GM19239 (cell line): ENCODE measurements around the gene PLEKHA1.

Source experiments
- DNase-seq: peaks from one replicate; pipeline ENCODE4 v3.0.0; 2011; ENCODE audit warnings: low spot score; ENCODE audit not compliant: insufficient read length
- FAIRE-seq: peaks from 2 replicates; lab custom pipeline; 2011; peaks lifted over from hg19 to GRCh38; lab: Jason Lieb, UNC

PLEKHA1 gene

GRCh38 chr10:122419016-122419415 is 44.5 kb downstream of the PLEKHA1 start:
- FAIRE-seq = no peak
- DNase-seq = no peak

GRCh38 chr10:122419876-122420623 is 45.5 kb downstream of the PLEKHA1 start:
- FAIRE-seq (no peak), DNase-seq (no peak)

- DNase-seq (no peak), FAIRE-seq (no peak)
Observed at GRCh38 chr10:122420624-122421007, 46.1 kb downstream of the PLEKHA1 start.

- no peak for FAIRE-seq
- no peak for DNase-seq
Observed at GRCh38 chr10:122421054-122421625, 46.6 kb downstream of the PLEKHA1 start.

GRCh38 chr10:122421742-122422141 is 47.2 kb downstream of the PLEKHA1 start:
- FAIRE-seq (no peak), DNase-seq (no peak)

- no peak for DNase-seq
- no peak for FAIRE-seq
Observed at GRCh38 chr10:122422266-122422989, 47.9 kb downstream of the PLEKHA1 start.

- FAIRE-seq (no peak), DNase-seq (no peak)
Observed at GRCh38 chr10:122424059-122424458, 49.6 kb downstream of the PLEKHA1 start.

- DNase-seq (no peak), FAIRE-seq (no peak)
Observed at GRCh38 chr10:122426829-122427228, 52.3 kb downstream of the PLEKHA1 start.

GRCh38 chr10:122427280-122427679 is 52.8 kb downstream of the PLEKHA1 start:
- DNase-seq (no peak), FAIRE-seq (no peak)

- peak; percentile 8 for FAIRE-seq
- no peak for DNase-seq
Observed at GRCh38 chr10:122435212-122435827, 60.8 kb downstream of the PLEKHA1 start.

- no peak for FAIRE-seq
- no peak for DNase-seq
Observed at GRCh38 chr10:122441961-122442360, 67.5 kb downstream of the PLEKHA1 start.

GRCh38 chr10:122445469-122445868 is 71.0 kb downstream of the PLEKHA1 start:
- no peak for DNase-seq

GRCh38 chr10:122445904-122446303 is 71.4 kb downstream of the PLEKHA1 start:
- FAIRE-seq = no peak
- DNase-seq = no peak

More at GRCh38 chr10:122445469-122445868, 71.0 kb downstream of the PLEKHA1 start:
- no peak for FAIRE-seq

- FAIRE-seq = no peak
- DNase-seq = no peak
Observed at GRCh38 chr10:122446668-122447423, 72.3 kb downstream of the PLEKHA1 start.

GRCh38 chr10:122448600-122448999 is 74.1 kb downstream of the PLEKHA1 start:
- FAIRE-seq (no peak), DNase-seq (no peak)

GRCh38 chr10:122449153-122449552 is 74.6 kb downstream of the PLEKHA1 start:
- no peak for FAIRE-seq
- no peak for DNase-seq

- DNase-seq (no peak), FAIRE-seq (no peak)
Observed at GRCh38 chr10:122450353-122450990, 76.0 kb downstream of the PLEKHA1 start.

GRCh38 chr10:122454071-122454470 is 79.6 kb downstream of the PLEKHA1 start:
- no peak for FAIRE-seq
- DNase-seq = no peak

GRCh38 chr10:122454603-122455080 is 80.1 kb downstream of the PLEKHA1 start, which contains the start of gene ARMS2:
ARMS2 (plus strand) TSS chr10:122454653; CDS start chr10:122454728, 75 bp downstream.
- FAIRE-seq = no peak
- DNase-seq = no peak
